ENCODE results near the gene TRAPPC4.
"Not testable (repeated sequence)": the region's sequence is repeated elsewhere in the genome, so short reads cannot be mapped to it uniquely, and the experiment has no call there.

TRAPPC4 gene

GRCh38 chr11:119018074-119018938 is at the start of gene TRAPPC4, which contains the start of gene RPS25:
TSS of gene TRAPPC4 (plus strand) at chr11:119018766. CDS start at chr11:119018796, 30 bp downstream.
TSS of gene RPS25 (minus strand) at chr11:119018343. CDS start at chr11:119018284, 59 bp downstream.
- peak within 1 kb of the TSS; percentile 97 for H3K4me3 ChIP-seq (replicated peaks; ENCODE audit: low read depth, low read length)
- DNase-seq (ENCODE audit: extremely low read depth, low read depth): peak; percentile 91

DNA sequence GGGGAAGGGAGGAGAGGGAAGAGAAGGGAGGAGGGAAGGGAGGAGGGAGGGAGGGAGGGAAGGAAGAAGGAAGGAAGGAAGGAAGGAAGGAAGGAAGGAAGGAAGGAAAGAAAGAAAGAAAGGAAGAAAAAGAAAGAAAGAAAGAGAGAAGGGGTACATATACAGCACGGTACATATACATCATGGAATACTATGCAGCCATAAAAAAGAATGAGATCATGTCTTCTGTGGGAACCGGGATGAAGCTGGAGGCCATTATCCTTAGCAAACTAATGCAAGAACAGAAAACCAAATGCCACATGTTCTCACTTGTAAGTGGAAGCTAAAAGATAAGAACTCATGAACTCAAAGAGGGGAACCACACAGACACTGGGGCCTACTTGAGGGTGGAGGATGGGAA is 49.1 kb upstream of the TRAPPC4 start:
- not testable (repeated sequence) for H3K4me3 ChIP-seq (replicated peaks; ENCODE audit: low read depth, low read length); DNase-seq (ENCODE audit: extremely low read depth, low read depth)

More at GRCh38 chr11:119018074-119018938, at the start of gene TRAPPC4, which contains the start of gene RPS25:
- TF ChIP-seq, protein P1, sequence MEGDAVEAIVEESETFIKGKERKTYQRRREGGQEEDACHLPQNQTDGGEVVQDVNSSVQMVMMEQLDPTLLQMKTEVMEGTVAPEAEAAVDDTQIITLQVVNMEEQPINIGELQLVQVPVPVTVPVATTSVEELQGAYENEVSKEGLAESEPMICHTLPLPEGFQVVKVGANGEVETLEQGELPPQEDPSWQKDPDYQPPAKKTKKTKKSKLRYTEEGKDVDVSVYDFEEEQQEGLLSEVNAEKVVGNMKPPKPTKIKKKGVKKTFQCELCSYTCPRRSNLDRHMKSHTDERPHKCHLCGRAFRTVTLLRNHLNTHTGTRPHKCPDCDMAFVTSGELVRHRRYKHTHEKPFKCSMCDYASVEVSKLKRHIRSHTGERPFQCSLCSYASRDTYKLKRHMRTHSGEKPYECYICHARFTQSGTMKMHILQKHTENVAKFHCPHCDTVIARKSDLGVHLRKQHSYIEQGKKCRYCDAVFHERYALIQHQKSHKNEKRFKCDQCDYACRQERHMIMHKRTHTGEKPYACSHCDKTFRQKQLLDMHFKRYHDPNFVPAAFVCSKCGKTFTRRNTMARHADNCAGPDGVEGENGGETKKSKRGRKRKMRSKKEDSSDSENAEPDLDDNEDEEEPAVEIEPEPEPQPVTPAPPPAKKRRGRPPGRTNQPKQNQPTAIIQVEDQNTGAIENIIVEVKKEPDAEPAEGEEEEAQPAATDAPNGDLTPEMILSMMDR (IDR thresholded peaks at IDR 0.05; ENCODE audit: low read depth, low read length, missing control alignments): no peak

GRCh38 chr11:118971646-118972045 is 46.9 kb upstream of the TRAPPC4 start, which contains the start of gene FOXR1:
TSS of gene FOXR1 (plus strand) at chr11:118971761. CDS start at chr11:118971932, 171 bp downstream.
- no peak for DNase-seq (ENCODE audit: extremely low read depth, low read depth)
- TF ChIP-seq, protein P1 (IDR thresholded peaks at IDR 0.05; ENCODE audit: low read depth, low read length, missing control alignments): no peak
- H3K4me3 ChIP-seq (replicated peaks; ENCODE audit: low read depth, low read length): no peak within 1 kb of the TSS

DNA sequence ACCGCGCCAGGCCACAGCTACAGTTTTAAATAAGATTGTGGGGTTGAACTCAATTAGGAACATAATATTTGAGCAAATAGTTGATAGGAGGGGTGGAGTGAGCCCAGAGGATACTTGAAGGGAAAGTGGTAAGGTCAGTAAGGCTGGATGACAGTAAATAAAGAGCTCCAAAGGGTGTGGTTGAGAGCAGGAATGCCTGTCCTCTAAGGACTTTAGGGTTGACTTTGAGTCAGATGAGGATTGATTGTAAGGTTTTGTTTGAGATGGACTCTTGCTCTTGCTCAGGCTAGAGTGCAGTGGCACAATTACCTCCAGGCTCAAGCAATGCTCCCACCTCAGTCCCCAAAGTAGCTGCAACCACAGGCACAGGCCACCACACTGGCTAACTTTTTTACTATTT is 44.6 kb upstream of the TRAPPC4 start:
- H3K4me3 ChIP-seq (replicated peaks; ENCODE audit: low read depth, low read length): no peak overlapping the region
- TF ChIP-seq, protein P1 (IDR thresholded peaks at IDR 0.05; ENCODE audit: low read depth, low read length, missing control alignments): no peak
- no peak for DNase-seq (ENCODE audit: extremely low read depth, low read depth)

GRCh38 chr11:118975771-118976709 is 42.5 kb upstream of the TRAPPC4 start:
- TF ChIP-seq, protein P1 (IDR thresholded peaks at IDR 0.05; ENCODE audit: low read depth, low read length, missing control alignments): no peak
- no peak for DNase-seq (ENCODE audit: extremely low read depth, low read depth)
- no peak overlapping the region for H3K4me3 ChIP-seq (replicated peaks; ENCODE audit: low read depth, low read length)

- TF ChIP-seq, protein P1 (IDR thresholded peaks at IDR 0.05; ENCODE audit: low read depth, low read length, missing control alignments): no peak
- H3K4me3 ChIP-seq (replicated peaks; ENCODE audit: low read depth, low read length): no peak overlapping the region
- DNase-seq (ENCODE audit: extremely low read depth, low read depth): no peak
Measured at GRCh38 chr11:118979434-118979833, 39.1 kb upstream of the TRAPPC4 start.

All from HFF-Myc (cell line).